DMS79 treated with DMSO at 0.1 percent for 48 hours (cell line): ENCODE results near the gene CNTNAP5.

ENCODE experiments used
- DNase-seq: peaks from one replicate; lab custom pipeline; 2025; lab: John Stamatoyannopoulos, UW

The CNTNAP5 gene

GRCh38 chr2:124692707-124693106 lies 667.6 kb downstream of the CNTNAP5 start:
- no peak for DNase-seq

GRCh38 chr2:124693156-124693555 lies 668.1 kb downstream of the CNTNAP5 start:
- DNase-seq = no peak

- no peak for DNase-seq
Measured at GRCh38 chr2:124698979-124699565, 674.0 kb downstream of the CNTNAP5 start.

GRCh38 chr2:124702777-124703176 lies 677.7 kb downstream of the CNTNAP5 start:
- no peak for DNase-seq

- DNase-seq = no peak
Measured at GRCh38 chr2:124704071-124704925, 679.2 kb downstream of the CNTNAP5 start.

DNA sequence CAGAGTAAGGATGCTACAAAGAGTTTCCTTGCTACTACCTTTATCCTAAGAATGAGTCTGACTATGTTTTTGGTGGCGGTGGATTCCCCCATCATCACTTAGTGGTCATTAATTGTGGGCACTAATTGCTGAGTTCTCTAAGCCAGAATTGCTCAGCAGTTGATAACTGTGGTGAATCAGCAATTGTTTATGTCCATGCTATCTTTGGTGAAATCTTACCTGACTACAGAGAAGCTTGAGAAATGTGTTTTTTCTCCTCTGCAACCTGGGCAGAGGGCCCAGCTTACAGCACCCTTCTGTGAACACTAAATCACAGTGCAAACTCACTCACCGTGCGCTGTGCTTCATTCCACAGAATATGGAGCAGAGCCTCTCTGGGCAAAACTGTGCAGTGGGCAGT lies 683.6 kb downstream of the CNTNAP5 start:
- no peak for DNase-seq

- DNase-seq = peak; percentile 53
Measured at GRCh38 chr2:124713969-124714368, 688.9 kb downstream of the CNTNAP5 start.

DNA sequence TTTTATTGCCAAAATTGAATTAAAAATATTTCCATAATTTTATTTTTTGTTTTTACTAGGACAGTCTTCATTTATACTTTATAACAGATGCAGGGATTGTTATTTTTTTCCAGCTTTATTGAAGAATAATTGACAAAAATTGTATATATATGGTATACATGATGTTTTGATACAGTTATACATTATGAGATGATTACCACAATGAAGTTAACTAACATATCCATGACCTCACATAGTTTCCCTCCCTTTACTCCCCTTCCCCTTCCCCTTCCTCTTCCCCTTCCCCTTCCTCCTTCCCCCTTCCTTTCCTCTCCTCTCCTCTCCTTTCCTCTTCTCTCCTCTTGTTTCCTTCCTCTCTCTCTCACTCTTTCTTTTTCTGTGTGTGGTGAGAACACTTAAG lies 700.1 kb downstream of the CNTNAP5 start:
- no peak for DNase-seq

- no peak for DNase-seq
Measured at GRCh38 chr2:124740636-124741035, 715.5 kb downstream of the CNTNAP5 start.

DNA sequence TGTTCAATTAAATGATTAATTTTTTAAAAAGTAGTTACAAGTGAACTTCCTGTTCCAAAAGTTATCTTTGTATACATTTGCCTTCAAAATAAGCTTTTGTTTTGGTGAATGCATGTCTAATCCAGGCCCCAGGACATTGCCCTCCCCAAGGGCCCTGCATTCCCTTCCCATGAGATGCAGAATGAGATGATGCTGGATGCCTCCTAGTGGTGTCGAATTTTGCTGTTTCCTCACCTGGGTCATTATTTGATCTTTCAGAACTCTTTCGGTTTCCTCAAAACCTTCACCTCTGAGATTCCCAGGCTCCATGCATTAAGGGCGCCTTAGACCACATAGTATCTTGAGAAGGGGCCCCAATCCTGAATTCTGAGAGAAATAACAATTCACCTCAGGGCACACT lies 728.8 kb downstream of the CNTNAP5 start:
- no peak for DNase-seq

- no peak for DNase-seq
Measured at GRCh38 chr2:124755386-124755785, 730.3 kb downstream of the CNTNAP5 start.

GRCh38 chr2:124756048-124756447 lies 731.0 kb downstream of the CNTNAP5 start:
- no peak for DNase-seq

GRCh38 chr2:124762388-124762787 lies 737.3 kb downstream of the CNTNAP5 start:
- no peak for DNase-seq

DNA sequence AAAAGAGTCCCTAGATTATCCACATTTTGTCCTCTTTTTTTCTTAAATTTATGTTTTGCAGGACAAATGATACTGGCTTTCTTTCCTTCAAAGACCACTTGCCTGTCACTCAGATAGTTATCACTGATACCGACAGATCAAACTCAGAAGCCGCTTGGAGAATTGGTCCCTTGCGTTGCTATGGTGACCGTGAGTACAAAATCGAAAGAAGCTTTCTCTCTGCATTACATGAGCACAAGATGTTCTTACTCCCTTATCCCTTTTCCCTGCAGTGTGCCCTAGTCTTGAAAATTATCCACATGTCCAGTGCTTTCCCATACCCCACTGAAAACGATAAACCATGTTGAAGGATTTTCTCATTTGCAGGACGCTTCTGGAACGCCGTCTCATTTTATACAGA lies 738.5 kb downstream of the CNTNAP5 start:
- DNase-seq = no peak

DNA sequence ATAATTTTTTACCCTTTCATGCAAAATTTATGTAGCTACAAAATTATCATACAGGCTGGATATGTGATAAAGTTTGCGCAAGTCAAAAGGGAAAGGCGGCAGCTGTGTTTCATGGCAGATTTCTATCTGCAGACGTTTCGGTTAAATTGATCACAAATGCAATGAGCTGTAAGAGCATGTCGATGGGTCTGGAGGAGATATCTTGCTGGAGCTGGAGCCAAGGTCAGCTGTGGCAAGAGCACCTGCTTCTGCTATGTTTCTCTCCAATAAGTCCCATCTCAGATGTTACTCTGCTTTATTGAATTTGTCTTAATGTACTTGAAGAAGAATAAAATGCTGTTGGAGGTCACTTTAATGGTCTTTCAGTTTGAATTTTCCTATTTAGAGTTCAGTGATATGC lies 749.7 kb downstream of the CNTNAP5 start:
- DNase-seq = no peak

DNA sequence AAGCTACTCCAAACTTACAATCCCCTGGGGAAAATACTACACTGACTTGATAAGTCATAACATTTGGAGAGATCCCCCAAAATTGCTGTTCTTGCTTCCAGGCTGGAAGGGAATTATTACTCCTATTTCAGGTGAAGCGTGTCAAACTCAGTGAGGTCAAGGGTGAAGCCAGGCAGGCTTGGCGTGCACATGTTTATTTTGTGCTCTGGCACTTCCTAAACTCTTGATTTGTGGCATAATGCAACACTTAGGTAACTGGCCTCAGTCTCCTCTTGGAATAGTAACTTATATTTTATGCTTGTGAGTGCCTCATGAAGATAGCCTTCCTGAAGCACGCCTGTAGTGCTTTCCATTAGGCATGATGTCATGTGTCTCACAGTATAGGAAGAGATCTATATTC lies 751.2 kb downstream of the CNTNAP5 start:
- no peak for DNase-seq

DNA sequence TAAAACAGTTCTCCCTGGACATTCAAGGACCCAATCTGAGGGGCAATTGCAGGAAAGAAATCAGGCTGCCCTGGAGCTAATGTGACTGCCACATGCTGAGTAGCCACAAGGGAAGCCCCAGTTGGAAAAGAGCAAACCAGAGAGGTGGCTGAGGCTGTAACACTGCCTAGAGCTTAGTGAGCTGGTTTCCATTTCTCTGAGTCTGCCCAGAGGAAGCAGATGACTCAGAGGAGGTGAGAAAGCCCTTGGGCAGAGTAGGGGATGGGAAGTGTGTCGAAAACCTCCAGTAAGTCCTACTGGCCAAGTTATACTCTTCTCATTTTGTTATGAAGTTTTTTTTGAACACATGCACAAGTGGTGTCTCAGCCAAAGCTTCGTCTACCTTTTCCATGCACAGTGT lies 753.0 kb downstream of the CNTNAP5 start:
- no peak for DNase-seq

GRCh38 chr2:124796647-124797046 lies 771.6 kb downstream of the CNTNAP5 start:
- DNase-seq = no peak

DNA sequence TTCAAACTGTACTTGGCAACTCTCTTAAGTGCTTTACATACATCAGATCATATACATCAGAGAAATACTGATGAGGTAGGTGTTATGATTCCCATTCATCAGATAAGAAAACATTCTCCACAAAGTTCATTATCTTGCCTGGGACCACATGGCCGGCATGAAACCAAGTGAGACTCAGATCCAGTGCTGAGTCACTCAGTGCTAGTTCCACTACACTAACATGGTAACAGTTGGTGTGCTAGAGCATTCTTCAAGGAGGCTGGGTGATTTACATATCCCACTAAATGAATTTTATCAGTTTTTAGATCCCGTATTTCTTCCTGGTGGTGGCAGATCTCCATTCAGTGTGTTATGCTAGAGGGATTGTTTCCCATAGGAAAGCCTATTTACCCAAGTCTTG lies 772.0 kb downstream of the CNTNAP5 start:
- no peak for DNase-seq

DNA sequence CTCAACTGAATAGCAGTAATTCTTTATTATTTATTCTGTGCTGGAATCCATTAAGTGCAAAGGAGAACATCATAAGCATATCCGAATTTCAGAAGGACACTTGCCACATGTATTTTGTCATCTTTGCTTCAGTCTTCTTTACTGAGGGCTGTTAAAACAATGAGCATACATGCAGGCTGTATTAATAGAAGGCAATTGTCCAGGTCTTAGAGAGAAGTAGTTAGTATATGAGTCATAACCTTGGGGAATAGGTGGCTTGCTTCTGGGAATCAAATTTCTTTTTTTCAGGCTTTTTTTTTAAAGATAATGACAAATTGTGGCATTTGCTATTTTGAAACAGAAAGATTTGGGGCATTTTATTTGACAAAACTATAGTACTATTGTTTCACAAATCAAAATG lies 773.5 kb downstream of the CNTNAP5 start:
- DNase-seq = no peak

- peak; percentile 7 for DNase-seq
Measured at GRCh38 chr2:124804014-124804940, 779.2 kb downstream of the CNTNAP5 start.

GRCh38 chr2:124805060-124805459 lies 780.0 kb downstream of the CNTNAP5 start:
- DNase-seq = no peak

DNA sequence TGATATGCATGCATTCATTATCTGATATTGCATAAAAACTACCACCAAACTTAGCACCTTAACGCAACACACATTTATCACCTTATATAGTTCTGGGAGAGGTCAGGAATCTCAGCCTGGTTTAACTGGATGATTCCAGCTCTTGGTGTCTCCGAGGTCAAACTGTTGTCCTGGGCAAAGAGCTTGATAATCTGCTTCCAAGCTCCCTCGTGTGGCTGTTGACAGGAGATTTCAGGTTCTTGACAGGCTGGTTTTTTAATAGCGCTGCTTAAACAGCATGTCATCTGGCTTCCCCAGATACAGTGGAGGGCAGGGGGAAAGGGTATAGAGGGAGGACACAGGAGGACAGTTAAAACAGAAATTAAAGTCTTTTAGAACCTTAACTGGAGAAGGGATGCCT lies 785.0 kb downstream of the CNTNAP5 start:
- no peak for DNase-seq
